Measurements from ENCODE around the gene DEFB128. TPM values are rescaled to one million over a fixed set of nuclear protein-coding genes. Genes with fewer than 3 reads are reported as not detected.
A peak's percentile ranks its signal among the peaks of the same experiment; 100 is the strongest.

Gene DEFB128
- polyA plus RNA-seq, 4 donors = not detected

GRCh38 chr20:164618-165017 is 24.9 kb downstream of the DEFB128 start:
- DNase-seq (ENCODE audit: low read depth in 4 of 4, low spot score in 3 of 4) = no peak

GRCh38 chr20:157154-157553 is 32.4 kb downstream of the DEFB128 start, which contains the start of gene DEFB127:
DEFB127 (plus strand) TSS chr20:157454; CDS start chr20:157545, 91 bp downstream.
- DNase-seq (ENCODE audit: low read depth in 4 of 4, low spot score in 3 of 4) = peak in 1 of 4 donors; percentile 2

- DNase-seq (ENCODE audit: low read depth in 4 of 4, low spot score in 3 of 4) = no peak
Observed at GRCh38 chr20:152131-152530, 37.4 kb downstream of the DEFB128 start.

- DNase-seq (ENCODE audit: low read depth in 4 of 4, low spot score in 3 of 4) = no peak
Observed at GRCh38 chr20:145877-146276, 43.6 kb downstream of the DEFB128 start.

GRCh38 chr20:142290-142689 is 47.2 kb downstream of the DEFB128 start, which contains the start of gene DEFB126:
DEFB126 (plus strand) TSS chr20:142590; CDS start chr20:142629, 39 bp downstream.
- no peak for DNase-seq (ENCODE audit: low read depth in 4 of 4, low spot score in 3 of 4)

Other genes starting within 250 kb of the DEFB128 start
- not detected for gene DEFB125, start 102.0 kb downstream of the DEFB128 start, polyA plus RNA-seq (ENCODE audit: insufficient read length in 4 of 4)
- gene DEFB126, start 47.1 kb downstream of the DEFB128 start, polyA plus RNA-seq (ENCODE audit: insufficient read length in 4 of 4) = not detected
- gene DEFB127, start 32.3 kb downstream of the DEFB128 start, polyA plus RNA-seq (ENCODE audit: insufficient read length in 4 of 4) = not detected
- gene DEFB129, start 37.5 kb upstream of the DEFB128 start, polyA plus RNA-seq (ENCODE audit: insufficient read length in 4 of 4) = not detected
- gene DEFB132, start 68.0 kb upstream of the DEFB128 start, polyA plus RNA-seq (ENCODE audit: insufficient read length in 4 of 4) = under 1 TPM in 2 of 4 donors, not detected in 2; 0.07 to 0.08 TPM
- gene C20orf96, start 101.0 kb upstream of the DEFB128 start, polyA plus RNA-seq (ENCODE audit: insufficient read length in 4 of 4) = 10 to 100 TPM; 33.1 to 39.6 (median 34.9) TPM
- 10 to 100 TPM; 49.6 to 57.3 (median 52.0) TPM for gene ZCCHC3, start 107.9 kb upstream of the DEFB128 start, polyA plus RNA-seq (ENCODE audit: insufficient read length in 4 of 4)
- 10 to 100 TPM; 30.7 to 37.2 (median 33.7) TPM for gene SOX12, start 135.8 kb upstream of the DEFB128 start, polyA plus RNA-seq (ENCODE audit: insufficient read length in 4 of 4)
- 10 to 100 TPM; 49.3 to 53.5 (median 51.6) TPM for gene NRSN2, start 157.4 kb upstream of the DEFB128 start, polyA plus RNA-seq (ENCODE audit: insufficient read length in 4 of 4)
- 1 to 10 TPM; 3.2 to 5.5 (median 4.0) TPM for gene TRIB3, start 191.0 kb upstream of the DEFB128 start, polyA plus RNA-seq (ENCODE audit: insufficient read length in 4 of 4)
- 10 to 100 TPM; 74.1 to 89.0 (median 80.0) TPM for gene RBCK1, start 218.6 kb upstream of the DEFB128 start, polyA plus RNA-seq (ENCODE audit: insufficient read length in 4 of 4)

All from right renal pelvis (tissue), 4 donors.